Uterus (tissue), 4 donors: ENCODE results near the gene GTSE1. TPM values are rescaled to one million over a fixed set of nuclear protein-coding genes. Genes with fewer than 3 reads are reported as not detected.

Source experiments
- DNase-seq, 2 donors: peaks; one replicate each; pipeline ENCODE4 v3.0.0-alpha.2; 2019 to 2020
- H3K27ac ChIP-seq, 2 donors: fragments of 200-600 bp; sonication (generic); 1 replicate in 1 of 2; 2 replicates in 1 of 2; pipeline ENCODE4 v1.5.1; 2016 to 2018
- H3K27me3 ChIP-seq, 2 donors: fragments of 200-600 bp; sonication (generic); one replicate each; pipeline ENCODE4 v1.5.1; 2018 to 2019; ENCODE audit warnings: control low read depth in 1 of 2
- H3K36me3 ChIP-seq, 2 donors: fragments of 200-600 bp; sonication (generic); one replicate each; pipeline ENCODE4 v1.5.1; 2019; ENCODE audit warnings: control low read depth in 1 of 2
- H3K4me1 ChIP-seq, 2 donors: fragments of 200-600 bp; sonication (generic); one replicate each; pipeline ENCODE4 v1.5.1; 2018 to 2019; ENCODE audit warnings: control low read depth in 1 of 2
- H3K4me3 ChIP-seq, 2 donors: fragments of 200-600 bp; sonication (generic); 1 replicate in 1 of 2; 2 replicates in 1 of 2; pipeline ENCODE4 v1.5.1; 2018 to 2019; ENCODE audit warnings: mild to moderate bottlenecking in 1 of 2
- H3K9me3 ChIP-seq, 2 donors: fragments of 200-600 bp; sonication (generic); one replicate each; pipeline ENCODE4 v1.5.1; 2019; ENCODE audit warnings: control low read depth in 1 of 2
- CTCF ChIP-seq, 4 experiments: fragments of 200-600 bp in 2 of 4; fragments of 450-650 bp in 2 of 4; sonication (generic) in 2 of 4; IDR thresholded peaks; one replicate each; pipeline ENCODE4 v1.5.1; 2016 to 2019; ENCODE audit warnings: antibody characterized with exemption in 4 of 4, mild to moderate bottlenecking in 2 of 4, moderate library complexity in 1 of 4
- POLR2A ChIP-seq, 2 donors: fragments of 450-650 bp; IDR thresholded peaks; one replicate each; pipeline ENCODE4 v1.6.1; 2016; ENCODE audit warnings: antibody characterized with exemption in 2 of 2, mild to moderate bottlenecking in 1 of 2, moderate library complexity in 1 of 2
- intact Hi-C: fragments of 100-400 bp; cut with DNase I; formaldehyde crosslinking; loops from one replicate; pipeline ENCODE4 v1.15.1; 2023; ENCODE audit warnings: low total_unique reads
- total RNA-seq, 4 donors: library from RNA; depleted of rRNA in 3 of 4; stranded (reverse); fragments of >200 nt in 3 of 4; gene quantifications; one replicate each; pipeline versions ENCODE4 v1.1.0 to v1.2.4, GENCODE V29; 2014 to 2023
- donor health status: DM: yes; HTN: yes; CAD: no.

GTSE1 gene
- total RNA-seq, 4 donors from 2014 or later, result 0.21 to 6.9 TPM; not detected in 2

GRCh38 chr22:46369716-46370583, 73.3 kb downstream of the GTSE1 start:
- Histone ChIP-seq H3K27ac (no peak overlapping the region), H3K4me1 (no peaks in the 10 kb centered on the region), H3K36me3 (no peaks in the 10 kb centered on the region), H3K9me3 (no peaks in the 10 kb centered on the region), H3K4me3 (no peak overlapping the region), H3K27me3 (no peaks in the 10 kb centered on the region)
- no peak for TF ChIP-seq CTCF (IDR thresholded peaks at IDR 0.05)
- TF ChIP-seq POLR2A (IDR thresholded peaks at IDR 0.05), result no peak
- intact Hi-C loops, result loop anchor here (10.0 kb wide), 1 partner anchor 175 kb away; no protein-coding TSS in a partner anchor
- no peak for DNase-seq

DNA sequence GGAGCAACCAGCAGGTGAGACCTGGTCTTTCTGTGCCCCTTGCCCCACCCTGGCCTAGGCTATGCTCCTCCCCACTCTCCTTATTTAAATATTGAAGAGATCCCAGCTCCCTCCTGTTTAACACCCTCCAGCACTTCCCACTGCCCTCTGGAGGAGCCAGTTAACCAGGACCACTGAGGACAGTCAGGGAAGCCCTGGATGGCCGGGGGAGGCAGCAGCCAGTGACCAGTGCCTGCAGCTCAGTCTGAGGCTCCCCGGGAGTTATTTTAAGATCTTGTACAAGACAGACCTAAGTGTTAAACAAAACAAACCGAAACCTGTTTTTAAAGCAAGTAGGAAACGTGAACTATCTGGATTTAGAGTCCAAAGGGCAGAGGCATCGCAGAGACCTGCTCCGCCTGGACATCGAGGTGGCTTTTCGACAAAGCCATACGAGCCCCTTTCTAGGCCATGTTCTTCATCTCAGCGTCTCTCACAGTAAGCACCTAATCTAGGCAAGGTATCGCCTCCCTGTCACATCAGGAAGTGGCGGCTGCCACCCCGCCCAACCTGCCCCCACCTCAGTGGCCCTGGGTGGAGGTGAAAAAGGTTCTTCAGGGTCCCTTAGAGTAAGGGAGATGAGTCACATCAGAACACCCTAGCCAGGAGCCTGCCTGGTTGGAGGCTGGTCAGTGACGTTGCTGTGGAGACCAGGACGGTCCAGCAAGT, 74.1 kb downstream of the GTSE1 start:
- TF ChIP-seq CTCF (IDR thresholded peaks at IDR 0.05), result no peak
- no peak for TF ChIP-seq POLR2A (IDR thresholded peaks at IDR 0.05)
- intact Hi-C loops, result no loop called here

DNA sequence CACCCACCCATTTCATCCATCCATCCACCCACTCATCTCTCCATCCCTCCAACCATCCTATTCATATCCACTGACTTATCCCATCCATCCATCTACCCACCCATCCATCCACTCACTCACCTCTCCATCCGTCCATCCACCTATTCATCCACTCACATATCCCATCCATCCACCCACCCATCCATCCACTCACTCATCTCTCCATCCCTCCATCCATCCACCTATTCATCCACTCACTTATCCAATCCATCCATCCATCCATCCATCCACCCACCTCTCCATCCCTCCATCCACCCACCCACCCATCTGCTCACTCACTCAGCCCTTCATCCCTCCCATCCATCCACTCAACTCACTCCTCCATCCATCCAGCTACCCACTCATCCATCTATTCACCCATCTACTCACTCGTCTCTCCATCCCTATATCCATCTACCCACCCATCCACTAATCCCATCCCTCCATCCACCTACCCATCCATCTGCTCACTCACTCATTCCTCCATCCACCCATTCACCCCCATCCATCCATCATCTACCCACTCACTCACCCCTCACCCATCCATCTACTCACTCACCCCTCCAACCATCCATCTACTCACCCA, 75.1 kb downstream of the GTSE1 start:
- intact Hi-C loops, result no loop called here
- H3K9me3 ChIP-seq, result no peaks in the 10 kb centered on the region
- H3K36me3 ChIP-seq, result no peaks in the 10 kb centered on the region
- no peaks in the 10 kb centered on the region for H3K27me3 ChIP-seq
- H3K4me1 ChIP-seq, result no peaks in the 10 kb centered on the region
- no peak for TF ChIP-seq POLR2A (IDR thresholded peaks at IDR 0.05)
- TF ChIP-seq CTCF (IDR thresholded peaks at IDR 0.05), result no peak
- no peak for DNase-seq
- H3K4me3 ChIP-seq, result no peak overlapping the region
- H3K27ac ChIP-seq, result no peak overlapping the region

More for the DNA sequence above, 74.1 kb downstream of the GTSE1 start:
- Histone ChIP-seq H3K9me3 (no peaks in the 10 kb centered on the region), H3K36me3 (no peaks in the 10 kb centered on the region), H3K4me3 (no peak overlapping the region), H3K27ac (no peak overlapping the region), H3K27me3 (no peaks in the 10 kb centered on the region), H3K4me1 (no peaks in the 10 kb centered on the region)
- no peak for DNase-seq

- no peak for TF ChIP-seq POLR2A (IDR thresholded peaks at IDR 0.05)
- no peak for TF ChIP-seq CTCF (IDR thresholded peaks at IDR 0.05)
- intact Hi-C loops, result no loop called here
- H3K36me3 ChIP-seq, result no peaks in the 10 kb centered on the region
Observed at GRCh38 chr22:46372686-46373085, 76.0 kb downstream of the GTSE1 start.

More at GRCh38 chr22:46372686-46373085, 76.0 kb downstream of the GTSE1 start:
- DNase-seq, result no peak
- Histone ChIP-seq H3K9me3 (no peaks in the 10 kb centered on the region), H3K27ac (no peak overlapping the region), H3K4me1 (no peaks in the 10 kb centered on the region), H3K27me3 (no peaks in the 10 kb centered on the region), H3K4me3 (no peak overlapping the region)
